Measurements from ENCODE around the gene MDM2. TPM values are rescaled to one million over a fixed set of nuclear protein-coding genes. Genes with fewer than 3 reads are reported as not detected.

MDM2 gene
- 100 to 1,000 TPM in 2 of 6 donors, 10 to 100 TPM in 4; 46.7 to 132 (median 62.4) TPM for total RNA-seq
- polyA plus RNA-seq: 10 to 100 TPM; 30.7 to 42.9 TPM

- DNase-seq (peak; percentile 96 to 99 (median 98)), FAIRE-seq (no peak), ATAC-seq (peak; percentile 89 to 95 (median 90))
- no peaks in the 10 kb centered on the region for H3K27me3 ChIP-seq
- intact Hi-C loops (cut with DNase I): no loop called here
- H3K36me3 ChIP-seq: peaks cover 0 to 18% (median 5%) of the 10 kb centered on the region in 3 donors
- peaks cover 4 to 34% (median 15%) of the 10 kb centered on the region in 3 donors for H3K4me1 ChIP-seq
- H3K4me3 ChIP-seq: peak within 1 kb of the TSS; percentile 59 to 97 (median 76)
- 0% methylated on average over 58 to 72 of the region's 72 CpGs for WGBS, 2 donors
- TF ChIP-seq, protein P1, sequence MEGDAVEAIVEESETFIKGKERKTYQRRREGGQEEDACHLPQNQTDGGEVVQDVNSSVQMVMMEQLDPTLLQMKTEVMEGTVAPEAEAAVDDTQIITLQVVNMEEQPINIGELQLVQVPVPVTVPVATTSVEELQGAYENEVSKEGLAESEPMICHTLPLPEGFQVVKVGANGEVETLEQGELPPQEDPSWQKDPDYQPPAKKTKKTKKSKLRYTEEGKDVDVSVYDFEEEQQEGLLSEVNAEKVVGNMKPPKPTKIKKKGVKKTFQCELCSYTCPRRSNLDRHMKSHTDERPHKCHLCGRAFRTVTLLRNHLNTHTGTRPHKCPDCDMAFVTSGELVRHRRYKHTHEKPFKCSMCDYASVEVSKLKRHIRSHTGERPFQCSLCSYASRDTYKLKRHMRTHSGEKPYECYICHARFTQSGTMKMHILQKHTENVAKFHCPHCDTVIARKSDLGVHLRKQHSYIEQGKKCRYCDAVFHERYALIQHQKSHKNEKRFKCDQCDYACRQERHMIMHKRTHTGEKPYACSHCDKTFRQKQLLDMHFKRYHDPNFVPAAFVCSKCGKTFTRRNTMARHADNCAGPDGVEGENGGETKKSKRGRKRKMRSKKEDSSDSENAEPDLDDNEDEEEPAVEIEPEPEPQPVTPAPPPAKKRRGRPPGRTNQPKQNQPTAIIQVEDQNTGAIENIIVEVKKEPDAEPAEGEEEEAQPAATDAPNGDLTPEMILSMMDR (IDR thresholded peaks at IDR 0.05): peak; percentile 66 to 91 (median 84)
- H3K9me3 ChIP-seq: no peaks in the 10 kb centered on the region
- H3K27ac ChIP-seq: peak within 1 kb of the TSS; percentile 93 to 99 (median 97)
Measured at GRCh38 chr12:68807576-68808387, at the start of gene MDM2. Gene MDM2, plus strand, starts transcription at chr12:68808177. Its CDS starts 301 bp downstream, at chr12:68808478.

GRCh38 chr12:68759852-68760251 lies 48.1 kb upstream of the MDM2 start:
- Histone ChIP-seq H3K4me3 (no peak overlapping the region), H3K36me3 (peaks cover 0 to 12% (median 0%) of the 10 kb centered on the region in 3 donors), H3K4me1 (no peaks in the 10 kb centered on the region), H3K27ac (no peak overlapping the region), H3K27me3 (no peaks in the 10 kb centered on the region), H3K9me3 (no peaks in the 10 kb centered on the region)
- WGBS, 2 donors: 93 to 96% methylated on average over 5 of the region's 5 CpGs
- TF ChIP-seq, protein P1 (IDR thresholded peaks at IDR 0.05): no peak
- no peak for DNase-seq
- FAIRE-seq: no peak
- intact Hi-C loops (cut with DNase I): no loop called here
- no peak for ATAC-seq

DNA sequence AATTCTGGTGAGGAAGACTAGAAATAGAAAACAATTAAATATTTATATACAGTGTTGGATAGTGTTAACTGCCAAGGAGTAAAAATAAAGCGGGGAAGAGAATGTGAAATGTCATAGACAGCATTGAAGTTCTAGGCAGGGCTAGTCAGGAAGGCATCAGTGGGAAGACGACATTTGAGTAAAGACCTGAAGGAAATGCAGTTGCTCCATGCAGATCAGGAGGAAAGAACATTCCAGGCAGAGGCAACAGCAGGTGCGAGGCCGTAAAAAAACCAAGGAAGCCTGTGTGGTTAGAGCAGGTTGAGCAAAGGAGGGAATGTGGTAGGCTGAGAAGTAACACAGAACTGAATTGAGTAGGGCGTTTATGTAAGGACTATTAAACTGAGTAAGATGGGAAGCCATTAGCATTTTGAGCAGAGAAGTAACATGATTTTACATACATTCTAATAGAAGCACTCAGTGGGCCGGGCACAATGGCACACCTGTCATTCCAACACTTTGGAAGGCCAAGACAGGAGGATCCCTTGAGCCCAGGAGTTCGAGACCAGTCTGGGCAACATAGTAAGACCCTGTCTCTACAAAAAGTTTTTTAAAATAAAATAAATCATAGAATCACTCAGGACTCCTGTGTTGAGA lies 47.1 kb upstream of the MDM2 start:
- WGBS, 2 donors: 96% methylated on average over 7 of the region's 7 CpGs
- intact Hi-C loops (cut with DNase I): no loop called here
- TF ChIP-seq, protein P1 (IDR thresholded peaks at IDR 0.05): no peak
- no peak overlapping the region for H3K27ac ChIP-seq
- no peak overlapping the region for H3K4me3 ChIP-seq
- no peaks in the 10 kb centered on the region for H3K9me3 ChIP-seq
- DNase-seq (no peak), FAIRE-seq (no peak), ATAC-seq (no peak)
- H3K36me3 ChIP-seq: peaks cover 0 to 12% (median 0%) of the 10 kb centered on the region in 3 donors
- H3K27me3 ChIP-seq: no peaks in the 10 kb centered on the region
- H3K4me1 ChIP-seq: no peaks in the 10 kb centered on the region

DNA sequence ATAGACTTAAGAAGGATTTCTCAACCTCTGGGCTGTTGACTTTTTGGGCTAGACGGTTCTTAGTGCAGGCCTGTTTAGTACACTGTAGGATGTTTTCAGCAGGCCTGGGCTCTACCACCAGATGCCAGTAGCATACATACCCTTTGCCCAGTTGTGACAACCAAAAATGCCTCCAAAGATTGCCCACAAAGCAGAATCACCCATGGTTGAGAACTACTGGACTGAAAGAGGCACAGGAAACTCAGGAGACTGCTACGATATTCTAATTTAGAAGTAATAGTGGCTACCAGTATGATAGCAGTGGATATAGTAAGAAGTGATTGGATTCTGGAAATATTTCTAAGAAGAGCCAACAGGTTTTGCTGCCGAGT lies 46.5 kb upstream of the MDM2 start:
- ATAC-seq (no peak), FAIRE-seq (no peak), DNase-seq (no peak)
- no peak overlapping the region for H3K27ac ChIP-seq
- no peaks in the 10 kb centered on the region for H3K27me3 ChIP-seq
- TF ChIP-seq, protein P1 (IDR thresholded peaks at IDR 0.05): no peak
- intact Hi-C loops (cut with DNase I): no loop called here
- no peaks in the 10 kb centered on the region for H3K9me3 ChIP-seq
- no peaks in the 10 kb centered on the region for H3K4me1 ChIP-seq
- no peak overlapping the region for H3K4me3 ChIP-seq
- WGBS, 2 donors: 89 to 94% methylated on average over 3 of the region's 3 CpGs
- H3K36me3 ChIP-seq: peaks cover 0 to 12% (median 0%) of the 10 kb centered on the region in 3 donors

Measured in pancreas (tissue), 10 donors.